Glomerular endothelial cell (primary cell): Measurements from ENCODE around the gene ATP11A. TPM values are rescaled to one million over a fixed set of nuclear protein-coding genes. Genes with fewer than 3 reads are reported as not detected.

Source experiments
- DNase-seq: peaks from one replicate; pipeline ENCODE4 v3.0.0-alpha.2; 2011; ENCODE audit warnings: low read depth, low spot score; ENCODE audit errors: extremely low read depth
- total RNA-seq: library from RNA; depleted of rRNA; stranded (reverse); fragments of >200 nt; gene quantifications from 2 replicates; pipeline ENCODE4 v1.2.3, GENCODE V29; 2015

The ATP11A gene
- total RNA-seq, 1 donor from 2014 or later: 62.1 TPM

DNA sequence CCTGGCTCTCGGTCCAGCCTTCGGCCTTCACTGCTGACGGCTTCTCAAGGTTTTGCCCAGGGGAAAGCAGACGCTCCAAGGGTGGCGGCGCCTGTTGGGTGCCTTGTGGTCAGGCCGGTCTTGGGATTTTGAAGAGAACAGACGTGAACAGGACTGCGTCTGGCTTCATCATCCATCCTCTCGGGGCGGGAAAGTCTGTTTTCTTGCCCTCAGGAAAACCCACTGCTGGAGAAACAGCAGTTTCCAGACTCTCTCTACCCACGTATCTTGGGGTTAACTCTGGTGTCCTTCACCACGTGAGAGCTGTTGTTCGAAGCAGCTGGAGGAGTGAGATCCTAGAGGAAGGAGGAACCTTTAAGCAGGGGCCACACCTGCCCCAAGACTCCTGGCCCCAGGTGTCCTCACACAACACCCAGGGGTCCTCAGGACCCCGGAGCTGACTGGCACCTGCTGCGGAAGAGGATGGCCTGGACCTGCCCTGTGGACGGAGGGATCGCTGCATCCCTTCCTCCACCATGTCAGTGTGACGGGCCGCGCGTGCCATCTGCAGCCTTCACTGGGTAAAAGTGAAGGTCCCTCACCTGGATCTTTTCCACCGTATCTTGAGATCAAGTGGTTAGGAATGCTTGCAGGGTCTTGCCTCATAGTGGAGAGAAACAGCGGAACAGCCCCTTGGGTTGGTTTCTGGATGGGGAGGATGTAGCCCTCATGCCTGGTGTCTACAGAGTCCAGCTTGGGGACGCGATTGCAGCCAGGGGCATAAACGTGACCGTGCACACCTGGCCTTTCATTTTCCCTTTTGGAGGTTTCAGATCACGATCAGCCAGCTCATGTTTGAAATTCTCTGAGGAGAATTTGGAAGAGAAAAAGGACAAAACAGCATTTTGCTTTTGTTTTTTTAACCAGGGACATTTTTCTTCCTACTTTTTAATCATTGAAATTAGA is 209.7 kb downstream of the ATP11A start:
- no peak for DNase-seq

DNA sequence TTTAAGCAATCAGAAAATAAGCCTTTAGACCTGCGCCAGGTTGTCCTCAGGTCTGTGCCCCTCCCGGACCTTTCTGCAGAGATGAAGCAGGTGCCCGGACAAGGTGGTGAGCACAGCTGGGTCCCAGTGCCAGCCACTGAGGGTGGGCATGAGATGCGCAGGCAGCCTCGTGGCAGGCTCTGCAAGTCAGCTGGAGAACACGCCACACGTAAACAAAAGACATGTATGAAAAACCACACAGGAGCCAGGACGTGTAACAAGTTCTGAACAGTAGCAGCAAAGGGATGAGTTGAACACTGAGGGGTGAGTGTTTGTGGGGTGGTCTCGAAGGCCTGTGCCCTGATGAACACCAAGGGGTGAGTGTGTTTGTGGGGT is 210.4 kb downstream of the ATP11A start:
- no peak for DNase-seq

GRCh38 chr13:112900691-112901091 is 210.9 kb downstream of the ATP11A start:
- DNase-seq: no peak

- no peak for DNase-seq
Observed at GRCh38 chr13:112902101-112902651, 212.3 kb downstream of the ATP11A start.

- DNase-seq: no peak
Observed at GRCh38 chr13:112902669-112903068, 212.8 kb downstream of the ATP11A start.

DNA sequence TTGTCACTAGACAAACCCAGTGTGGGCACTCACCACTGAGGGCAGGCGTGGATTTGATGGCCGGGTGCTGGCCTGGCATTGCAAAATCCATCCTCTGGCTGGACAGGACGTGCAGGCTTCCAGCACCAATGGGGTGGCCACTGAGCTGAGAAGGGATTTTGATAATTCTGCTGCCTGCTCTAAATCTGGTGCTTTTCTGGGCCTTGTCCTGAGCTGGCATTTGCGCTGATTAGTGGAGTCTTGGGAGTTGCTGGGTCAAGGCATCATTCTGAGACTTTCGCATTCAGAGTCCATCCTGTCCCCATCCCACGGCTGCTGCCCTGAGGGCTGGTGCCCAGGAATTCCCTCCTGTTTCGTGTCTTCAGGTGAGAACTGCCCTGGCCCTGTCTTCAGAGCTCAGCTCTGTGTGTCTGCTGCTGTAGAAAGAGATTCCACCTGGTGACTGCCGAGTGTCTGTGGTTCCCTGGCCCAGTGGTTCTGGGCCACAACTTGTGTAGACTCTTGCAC is 213.3 kb downstream of the ATP11A start:
- no peak for DNase-seq

DNA sequence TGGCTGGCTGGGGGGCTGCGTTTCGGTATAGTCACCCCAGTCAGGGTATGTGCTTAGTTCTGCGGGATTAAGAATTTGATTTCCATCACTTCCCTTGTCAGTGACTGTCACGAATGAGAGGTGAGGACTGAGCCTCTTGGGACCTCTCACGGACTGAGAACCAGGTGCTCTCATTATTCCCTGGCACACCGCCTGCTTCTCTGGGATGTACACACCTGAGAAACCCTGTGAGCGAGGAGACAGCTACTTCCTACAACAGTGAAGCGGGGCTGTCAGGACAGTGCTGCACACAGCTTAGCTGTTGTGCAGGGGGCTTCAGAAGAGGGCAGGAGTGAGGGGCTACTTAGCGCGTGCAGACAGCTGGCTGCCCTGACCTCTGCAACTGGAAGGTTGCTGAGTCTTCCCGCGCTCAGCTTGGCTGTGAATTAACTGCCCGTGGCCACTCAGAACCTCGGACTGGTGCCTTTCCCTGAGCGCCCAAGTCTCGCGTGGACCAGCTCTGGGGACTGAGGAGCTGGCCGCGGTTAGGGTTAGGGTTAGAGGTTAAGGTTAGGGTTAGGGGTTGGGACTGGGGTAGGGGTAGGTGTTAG is 213.9 kb downstream of the ATP11A start:
- DNase-seq: no peak

GRCh38 chr13:112904436-112904960 is 214.7 kb downstream of the ATP11A start:
- DNase-seq: no peak

DNA sequence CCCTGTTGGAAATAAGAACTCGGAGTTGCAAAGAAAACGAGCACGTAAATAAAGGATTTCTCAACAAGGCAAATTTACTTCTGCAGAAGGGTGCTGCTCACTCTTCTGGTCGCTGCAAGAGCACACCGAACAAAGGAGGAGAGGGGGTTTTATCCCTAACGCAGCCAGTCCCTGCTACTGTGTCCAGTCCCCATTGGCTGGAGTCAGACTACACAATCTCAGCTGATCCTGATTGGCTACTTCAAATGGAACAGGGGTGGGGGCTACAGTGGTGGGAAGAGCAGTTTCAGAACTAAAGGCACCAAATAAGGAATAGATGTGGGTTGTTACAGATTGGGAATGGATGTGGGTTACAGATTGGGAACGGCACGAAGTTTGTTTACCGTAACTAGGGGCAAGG is 215.2 kb downstream of the ATP11A start:
- DNase-seq: no peak

GRCh38 chr13:112905619-112905989 is 215.8 kb downstream of the ATP11A start:
- no peak for DNase-seq

GRCh38 chr13:112905990-112906641 is 216.3 kb downstream of the ATP11A start:
- no peak for DNase-seq

- DNase-seq: no peak
Observed at GRCh38 chr13:112907286-112907685, 217.4 kb downstream of the ATP11A start.

DNA sequence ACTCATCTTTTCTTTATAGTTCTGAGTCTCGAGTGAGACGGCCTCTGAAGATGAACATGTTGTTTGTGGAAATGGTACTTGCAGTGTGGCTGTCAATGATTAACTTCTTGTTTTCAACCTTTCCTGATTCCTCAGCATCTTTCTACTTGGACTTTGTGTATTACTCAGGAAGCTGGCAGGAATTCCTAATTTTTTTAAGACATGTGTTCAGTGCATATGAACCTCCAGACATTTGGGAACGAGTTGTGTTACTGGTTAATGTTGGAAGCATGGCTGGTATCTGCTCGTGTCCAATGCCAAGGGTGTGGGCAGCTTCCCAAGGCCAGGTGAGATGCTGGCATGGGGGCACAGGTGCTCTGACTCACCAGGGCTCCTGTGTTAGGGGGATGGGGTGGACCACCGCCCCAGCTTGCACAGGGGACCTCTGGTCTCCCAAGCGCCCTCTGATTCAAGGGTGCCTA is 218.1 kb downstream of the ATP11A start:
- no peak for DNase-seq

DNA sequence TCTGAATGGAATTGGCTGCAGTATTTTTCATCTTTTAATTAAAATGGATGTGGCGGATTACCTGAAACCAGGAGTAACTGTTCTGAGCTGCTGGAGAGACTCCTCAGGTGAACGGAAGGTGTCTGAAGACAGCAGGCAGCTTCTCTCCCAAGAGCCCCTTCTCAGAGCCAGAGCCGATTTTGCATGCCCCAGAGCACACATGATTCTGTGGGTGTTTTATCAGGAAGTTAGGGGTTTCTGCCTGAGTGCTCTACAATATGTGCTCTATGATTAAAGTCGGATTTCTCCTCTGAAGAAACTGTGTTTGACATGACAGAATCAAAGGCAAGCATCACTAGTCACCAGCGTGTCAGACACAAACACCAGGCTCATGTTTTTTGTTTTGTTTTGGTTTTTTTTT is 218.5 kb downstream of the ATP11A start:
- no peak for DNase-seq

DNA sequence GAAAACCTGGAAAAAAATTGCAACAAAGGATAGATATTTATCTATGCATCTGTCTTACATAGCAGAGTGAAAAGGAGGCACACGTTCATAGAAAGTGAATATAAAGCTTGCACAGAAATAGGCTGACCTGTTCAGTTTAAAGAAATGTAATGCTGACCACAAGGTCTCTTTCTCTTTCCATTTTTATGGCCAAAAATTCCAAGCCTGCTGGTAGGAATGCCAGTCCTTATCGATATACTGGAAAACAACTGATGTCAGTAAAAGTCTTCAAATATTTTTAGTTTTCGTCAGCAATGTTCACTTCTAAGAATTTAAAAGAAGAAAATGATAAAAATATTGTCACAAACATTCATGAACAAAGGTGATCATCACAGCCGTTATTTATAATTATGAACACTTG is 220.2 kb downstream of the ATP11A start:
- DNase-seq: no peak

- no peak for DNase-seq
Observed at GRCh38 chr13:112910616-112911280, 220.9 kb downstream of the ATP11A start.

GRCh38 chr13:112911285-112911701 is 221.5 kb downstream of the ATP11A start:
- no peak for DNase-seq

DNA sequence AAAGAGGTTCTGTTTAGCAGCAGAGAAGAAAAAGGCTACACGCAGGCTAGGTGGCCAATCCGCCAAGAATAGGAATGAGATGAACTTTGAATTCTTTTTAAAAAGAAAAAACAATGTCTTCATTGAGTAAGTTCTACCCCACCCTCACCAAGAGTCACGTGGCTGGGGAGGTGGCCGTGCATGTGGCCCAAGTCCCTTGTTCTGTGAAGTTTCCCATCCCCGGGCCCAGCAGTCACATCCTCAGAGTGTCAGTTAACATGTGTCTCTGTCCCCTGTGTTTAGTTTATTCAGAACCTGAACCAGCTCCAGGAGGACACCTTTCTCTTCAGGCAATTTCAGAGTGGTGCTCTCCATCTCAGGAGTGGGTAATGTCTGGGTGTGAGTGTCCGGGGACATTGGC is 222.0 kb downstream of the ATP11A start:
- DNase-seq: no peak

DNA sequence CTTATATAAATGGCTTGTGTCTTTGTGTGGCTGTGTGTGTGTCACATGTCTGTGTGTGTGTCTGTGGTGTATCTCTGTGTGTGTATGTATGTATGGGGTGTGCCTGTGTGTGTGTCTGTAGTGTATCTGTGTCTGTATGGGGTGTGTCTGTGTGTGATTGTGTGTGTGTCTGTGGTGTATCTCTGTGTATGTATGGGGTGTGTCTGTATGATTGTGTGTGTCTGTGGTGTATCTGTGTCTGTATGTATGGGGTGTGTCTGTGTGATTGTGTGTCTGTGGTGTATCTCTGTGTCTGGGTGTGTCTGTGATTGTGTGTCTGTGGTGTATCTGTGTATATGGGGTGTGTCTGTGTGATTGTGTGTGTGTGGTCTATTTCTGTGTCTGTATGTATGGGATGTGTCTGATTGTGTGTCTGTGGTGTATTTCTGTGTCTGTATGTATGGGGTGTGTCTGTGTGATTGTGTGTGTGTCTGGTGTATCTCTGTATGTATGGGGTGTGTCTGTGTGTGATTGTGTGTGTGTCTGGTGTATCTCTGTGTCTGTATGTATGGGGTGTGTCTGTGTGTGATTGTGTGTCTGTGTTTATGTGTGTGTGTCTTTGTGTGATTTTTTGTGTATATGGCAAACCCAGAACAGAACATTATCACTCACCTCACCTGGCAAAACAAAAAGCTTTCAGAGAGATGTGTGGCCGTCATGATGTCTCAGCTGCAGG is 223.0 kb downstream of the ATP11A start:
- DNase-seq: no peak

GRCh38 chr13:112916296-112916695 is 226.5 kb downstream of the ATP11A start:
- no peak for DNase-seq
